Measurements from ENCODE around the gene MDGA2. TPM values are rescaled to one million over a fixed set of nuclear protein-coding genes. Genes with fewer than 3 reads are reported as not detected.

Gene MDGA2
- total and polyA plus RNA-seq, 12 donors: 0.05 to 0.15 TPM; not detected in 10

DNA sequence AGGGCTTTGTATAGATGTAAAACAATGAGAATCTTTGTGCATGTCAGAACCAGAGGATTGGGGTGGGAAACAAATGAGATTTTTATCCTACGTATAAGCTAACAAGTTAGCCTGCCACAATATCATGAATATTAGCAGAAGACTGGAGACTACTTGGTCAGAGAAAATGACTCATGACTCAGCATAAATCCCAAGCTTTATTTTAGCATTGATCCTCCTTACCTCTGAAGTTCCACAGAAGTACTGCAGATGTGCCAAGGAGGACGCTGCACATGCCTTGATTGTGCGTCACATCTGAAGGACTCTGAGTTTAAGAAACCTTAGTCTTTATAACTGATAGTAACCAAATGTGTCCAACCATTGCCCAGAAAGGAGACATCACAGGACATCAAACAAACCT, 789.8 kb downstream of the MDGA2 start:
- no peaks in the 10 kb centered on the region for H3K9me3 ChIP-seq

DNA sequence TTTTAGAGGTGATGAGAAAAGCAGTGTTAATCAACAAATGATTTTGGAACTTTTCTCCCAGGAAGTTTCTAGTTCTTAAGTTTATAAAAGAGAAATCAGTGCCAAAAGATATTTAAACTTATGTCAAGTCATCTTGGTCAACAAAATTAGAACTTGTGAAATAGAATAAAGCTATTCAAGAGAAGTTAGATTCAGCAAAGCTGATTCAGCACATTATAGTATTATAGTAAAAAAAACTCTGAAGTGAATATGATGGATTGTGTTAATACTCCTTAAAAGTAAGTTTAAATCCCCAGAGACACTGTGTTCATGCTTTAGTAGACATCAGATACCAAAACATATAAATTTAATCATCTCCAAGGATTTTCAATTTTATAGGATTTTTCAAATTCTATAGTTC, 813.7 kb downstream of the MDGA2 start:
- Histone ChIP-seq H3K4me3 (no peak overlapping the region), H3K4me1 (no peaks in the 10 kb centered on the region), H3K9me3 (no peaks in the 10 kb centered on the region), H3K27ac (no peak overlapping the region), H3K27me3 (no peaks in the 10 kb centered on the region), H3K36me3 (no peaks in the 10 kb centered on the region)
- intact Hi-C loops (cut with DNase I): no loop called here
- TF ChIP-seq CTCF (IDR thresholded peaks at IDR 0.05): no peak
- DNase-seq: no peak
- ATAC-seq: no peak

More for the DNA sequence above, 789.8 kb downstream of the MDGA2 start:
- Histone ChIP-seq H3K4me1 (no peaks in the 10 kb centered on the region), H3K36me3 (no peaks in the 10 kb centered on the region), H3K27me3 (no peaks in the 10 kb centered on the region), H3K4me3 (no peak overlapping the region), H3K27ac (no peak overlapping the region)
- TF ChIP-seq CTCF (IDR thresholded peaks at IDR 0.05): no peak
- 90 to 94% methylated on average over 3 of the region's 3 CpGs for WGBS, 2 donors
- no peak for DNase-seq
- intact Hi-C loops (cut with DNase I): no loop called here
- no peak for ATAC-seq

DNA sequence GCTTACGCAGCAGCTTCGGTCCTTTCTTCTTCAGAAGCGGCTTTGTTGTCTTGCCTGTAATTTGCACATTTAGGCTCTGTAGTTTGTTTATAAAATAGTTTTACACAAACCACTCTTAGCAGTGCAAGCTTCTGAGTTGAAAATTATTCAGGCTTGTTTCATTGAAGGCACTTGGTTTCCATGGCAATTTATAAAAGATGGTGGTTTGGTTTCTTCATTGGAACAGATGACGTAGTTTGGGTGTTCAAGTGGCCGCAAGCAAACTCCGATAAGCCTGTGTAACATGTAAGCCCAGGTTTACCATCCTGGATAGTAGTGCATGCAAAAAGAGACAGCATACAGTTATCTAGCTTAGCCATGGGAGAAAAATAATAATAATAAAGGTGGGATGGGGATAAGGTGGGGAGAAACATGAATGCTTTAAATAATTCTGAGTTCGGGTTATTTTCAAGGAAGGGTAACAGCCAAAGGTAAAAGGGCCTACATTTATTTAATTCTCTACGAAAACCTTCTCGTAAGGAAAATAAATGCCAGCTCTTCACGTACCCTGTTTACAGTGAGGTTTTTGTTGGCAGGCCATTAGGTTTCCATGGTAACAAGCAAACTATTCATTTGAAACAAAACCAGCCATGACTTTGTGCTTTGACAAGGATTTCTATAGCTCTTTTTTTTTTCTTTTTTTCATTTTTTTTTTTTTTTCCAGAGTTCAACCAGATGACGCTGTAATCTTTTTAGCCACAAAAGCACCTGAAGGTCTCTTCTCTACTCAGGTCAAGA, 834.3 kb downstream of the MDGA2 start:
- H3K9me3 ChIP-seq: peaks cover 0 to 14% (median 0%) of the 10 kb centered on the region in 11 donors
- H3K27me3 ChIP-seq: no peaks in the 10 kb centered on the region
- no peaks in the 10 kb centered on the region for H3K36me3 ChIP-seq
- intact Hi-C loops (cut with DNase I): no loop called here
- WGBS, 2 donors: 85 to 92% methylated on average over 11 of the region's 11 CpGs
- no peak overlapping the region for H3K4me3 ChIP-seq
- no peaks in the 10 kb centered on the region for H3K4me1 ChIP-seq
- no peak overlapping the region for H3K27ac ChIP-seq
- ATAC-seq (no peak), DNase-seq (no peak)
- TF ChIP-seq CTCF (IDR thresholded peaks at IDR 0.05): no peak

DNA sequence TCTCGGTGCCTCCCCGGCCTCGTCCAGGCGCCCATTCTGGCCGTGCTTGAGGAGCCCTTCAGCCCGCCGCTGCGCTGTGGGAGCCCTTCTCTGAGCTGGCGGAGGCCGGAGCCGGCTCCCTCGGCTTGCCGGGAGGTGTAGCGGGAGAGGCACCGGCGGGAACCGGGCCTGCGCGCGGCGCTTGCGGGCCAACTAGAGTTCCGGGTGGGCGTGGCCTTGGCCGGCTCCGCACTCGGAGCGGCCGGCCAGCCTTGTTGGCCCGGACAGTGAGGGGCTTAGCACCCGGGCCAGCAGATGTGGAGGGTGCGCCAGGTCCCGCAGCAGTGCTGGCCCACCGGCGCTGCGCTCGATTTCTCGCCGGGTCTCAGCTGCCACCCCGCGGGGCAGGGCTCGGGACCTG, 855.1 kb downstream of the MDGA2 start:
- no peak overlapping the region for H3K4me3 ChIP-seq
- ATAC-seq (no peak), DNase-seq (no peak)
- no peaks in the 10 kb centered on the region for H3K4me1 ChIP-seq
- no peaks in the 10 kb centered on the region for H3K27me3 ChIP-seq
- H3K9me3 ChIP-seq: peaks cover 0 to 4% (median 0%) of the 10 kb centered on the region in 11 donors
- no peaks in the 10 kb centered on the region for H3K36me3 ChIP-seq
- no peak for TF ChIP-seq CTCF (IDR thresholded peaks at IDR 0.05)
- 92 to 96% methylated on average over 42 of the region's 42 CpGs for WGBS, 2 donors
- H3K27ac ChIP-seq: no peak overlapping the region
- intact Hi-C loops (cut with DNase I): loop anchor here in 1 of 10 donors (5.0 kb wide), 1 partner anchor 1897 kb away; no protein-coding TSS in a partner anchor
